Measurements from ENCODE around the gene MRTFB. TPM values are rescaled to one million over a fixed set of nuclear protein-coding genes. Genes with fewer than 3 reads are reported as not detected.
"Not testable (repeated sequence)": the region's sequence is repeated elsewhere in the genome, so short reads cannot be mapped to it uniquely, and the experiment has no call there.

MRTFB gene
- total RNA-seq, 1 donor from 2014 or later: 3.3 TPM

- no peak for DNase-seq (ENCODE audit: low read depth in 2 of 2)
Measured at GRCh38 chr16:14181371-14182050, 110.4 kb downstream of the MRTFB start.

- no peak for DNase-seq (ENCODE audit: low read depth in 2 of 2)
Measured at GRCh38 chr16:14182999-14183398, 111.9 kb downstream of the MRTFB start.

- DNase-seq (ENCODE audit: low read depth in 2 of 2): not testable (repeated sequence)
Measured at GRCh38 chr16:14183962-14184361, 112.8 kb downstream of the MRTFB start.

- peak in 1 of 2 donors; percentile 49 for DNase-seq (ENCODE audit: low read depth in 2 of 2)
Measured at GRCh38 chr16:14186007-14186794, 115.1 kb downstream of the MRTFB start.

GRCh38 chr16:14186795-14187221, 115.7 kb downstream of the MRTFB start:
- DNase-seq (ENCODE audit: low read depth in 2 of 2): no peak

GRCh38 chr16:14187517-14188338, 116.6 kb downstream of the MRTFB start:
- peak in 1 of 2 donors; percentile 22 for DNase-seq (ENCODE audit: low read depth in 2 of 2)

GRCh38 chr16:14193316-14193871, 122.3 kb downstream of the MRTFB start:
- no peak for DNase-seq (ENCODE audit: low read depth in 2 of 2)

- DNase-seq (ENCODE audit: low read depth in 2 of 2): no peak
Measured at GRCh38 chr16:14194721-14195120, 123.6 kb downstream of the MRTFB start.

- peak; percentile 51 to 64 for DNase-seq (ENCODE audit: low read depth in 2 of 2)
Measured at GRCh38 chr16:14196011-14196410, 124.9 kb downstream of the MRTFB start.

GRCh38 chr16:14196539-14196938, 125.4 kb downstream of the MRTFB start:
- peak; percentile 47 to 64 for DNase-seq (ENCODE audit: low read depth in 2 of 2)

- DNase-seq (ENCODE audit: low read depth in 2 of 2): no peak
Measured at GRCh38 chr16:14198012-14198411, 126.9 kb downstream of the MRTFB start.

- DNase-seq (ENCODE audit: low read depth in 2 of 2): no peak
Measured at GRCh38 chr16:14198572-14198971, 127.5 kb downstream of the MRTFB start.

- no peak for DNase-seq (ENCODE audit: low read depth in 2 of 2)
Measured at GRCh38 chr16:14199199-14199598, 128.1 kb downstream of the MRTFB start.

GRCh38 chr16:14199624-14200023, 128.5 kb downstream of the MRTFB start:
- no peak for DNase-seq (ENCODE audit: low read depth in 2 of 2)

- no peak for DNase-seq (ENCODE audit: low read depth in 2 of 2)
Measured at GRCh38 chr16:14202095-14202494, 131.0 kb downstream of the MRTFB start.

- peak; percentile 69 to 86 for DNase-seq (ENCODE audit: low read depth in 2 of 2)
Measured at GRCh38 chr16:14202697-14203096, 131.6 kb downstream of the MRTFB start.

- DNase-seq (ENCODE audit: low read depth in 2 of 2): peak in 1 of 2 donors; percentile 41
Measured at GRCh38 chr16:14203166-14203565, 132.0 kb downstream of the MRTFB start.

- DNase-seq (ENCODE audit: low read depth in 2 of 2): no peak
Measured at GRCh38 chr16:14205666-14206065, 134.5 kb downstream of the MRTFB start.

GRCh38 chr16:14211856-14212543, 140.9 kb downstream of the MRTFB start:
- no peak for DNase-seq (ENCODE audit: low read depth in 2 of 2)

- no peak for DNase-seq (ENCODE audit: low read depth in 2 of 2)
Measured at GRCh38 chr16:14215941-14216340, 144.8 kb downstream of the MRTFB start.

GRCh38 chr16:14219983-14220382, 148.9 kb downstream of the MRTFB start:
- no peak for DNase-seq (ENCODE audit: low read depth in 2 of 2)
